Mucosa of descending colon (tissue), 3 donors: Measurements from ENCODE around the gene LEO1. TPM values are rescaled to one million over a fixed set of nuclear protein-coding genes. Genes with fewer than 3 reads are reported as not detected.
A peak's percentile ranks its signal among the peaks of the same experiment; 100 is the strongest.

ENCODE experiments used
- ATAC-seq: fragments of 200-7000 bp; cut with Tn5 transposase; one replicate; pipeline ENCODE4 v1.9.1; 2020; ENCODE audit warnings: mild to moderate bottlenecking, moderate library complexity
- DNase-seq, 3 donors: peaks; one replicate each; pipeline ENCODE4 v3.0.0-alpha.2; 2020
- H3K36me3 ChIP-seq: fragments of 200-600 bp; one replicate; pipeline ENCODE4 v1.8.0; 2021; ENCODE audit warnings: low read depth, mild to moderate bottlenecking
- H3K4me1 ChIP-seq: fragments of 200-600 bp; one replicate; pipeline ENCODE4 v1.8.0; 2021; ENCODE audit warnings: low read depth, mild to moderate bottlenecking
- H3K4me3 ChIP-seq: fragments of 200-600 bp; one replicate; pipeline ENCODE4 v1.8.0; 2021; ENCODE audit warnings: mild to moderate bottlenecking
- H3K9me3 ChIP-seq: fragments of 200-600 bp; one replicate; pipeline ENCODE4 v1.8.0; 2021; ENCODE audit warnings: mild to moderate bottlenecking
- CTCF ChIP-seq: fragments of 200-600 bp; IDR thresholded peaks from one replicate; pipeline ENCODE4 v1.8.0; 2022; ENCODE audit warnings: antibody characterized with exemption, mild to moderate bottlenecking
- intact Hi-C, 2 donors: fragments of 100-400 bp; cut with DNase I in 1 of 2; cut with micrococcal nuclease in 1 of 2; formaldehyde crosslinking; loops; one replicate each; pipeline versions ENCODE4 v1.11.0 to v1.11.1; 2022; cut with DNase I, micrococcal nuclease
- total RNA-seq, 3 donors: library from RNA; stranded (reverse); fragmentation: NEBNext Ultra II Directional in 2 of 3; extraction: Animal tissue kit (Norgen Biotek cat#: 25700) in 2 of 3; gene quantifications; one replicate each; pipeline versions ENCODE4 v1.2.1 to v1.2.4, GENCODE V29; 2021 to 2023
- donor health status: DM: no; HTN: no; CAD: no; lungs with moderate emphysema.
- donor health status: DM: no; HTN: no; CAD: no.
- donor health status: DM: no; HTN: yes; CAD: no.

Gene LEO1
- total RNA-seq, 3 donors from 2014 or later: 21.3 to 26.6 (median 26.3) TPM

- DNase-seq (no peak), ATAC-seq (no peak)
- Histone ChIP-seq H3K4me1 (no peaks in the 10 kb centered on the region), H3K9me3 (no peaks in the 10 kb centered on the region), H3K4me3 (no peak overlapping the region), H3K36me3 (no peaks in the 10 kb centered on the region)
- TF ChIP-seq CTCF: no peak
- intact Hi-C loops: loop anchor here in 1 of 2 donors (5.0 kb wide), 1 partner anchor 60 kb away; no protein-coding TSS in a partner anchor
These were observed 40.6 kb upstream of the LEO1 start for GRCh38 chr15:52012210-52012609.

- no peaks in the 10 kb centered on the region for H3K4me1 ChIP-seq
- intact Hi-C loops: loop anchor here in 1 of 2 donors (5.0 kb wide), 1 partner anchor 61 kb away; no protein-coding TSS in a partner anchor
- DNase-seq (no peak), ATAC-seq (no peak)
- no peak overlapping the region for H3K4me3 ChIP-seq
- no peak for TF ChIP-seq CTCF
- H3K36me3 ChIP-seq: no peaks in the 10 kb centered on the region
- no peaks in the 10 kb centered on the region for H3K9me3 ChIP-seq
These were observed 40.1 kb upstream of the LEO1 start for GRCh38 chr15:52011711-52012144.

GRCh38 chr15:52010633-52011595 lies 39.3 kb upstream of the LEO1 start:
- intact Hi-C loops: loop anchor here in 1 of 2 donors (5.0 kb wide), 1 partner anchor 61 kb away; no protein-coding TSS in a partner anchor
- H3K4me1 ChIP-seq: no peaks in the 10 kb centered on the region
- H3K9me3 ChIP-seq: no peaks in the 10 kb centered on the region
- ATAC-seq: no peak
- DNase-seq: no peak
- no peak overlapping the region for H3K4me3 ChIP-seq
- H3K36me3 ChIP-seq: no peaks in the 10 kb centered on the region
- no peak for TF ChIP-seq CTCF

GRCh38 chr15:52008698-52009434 lies 37.3 kb upstream of the LEO1 start:
- DNase-seq: no peak
- TF ChIP-seq CTCF: no peak

GRCh38 chr15:52008359-52008697 lies 36.8 kb upstream of the LEO1 start:
- peak; percentile 16 for ATAC-seq
- Histone ChIP-seq H3K36me3 (no peaks in the 10 kb centered on the region), H3K4me1 (no peaks in the 10 kb centered on the region), H3K9me3 (no peaks in the 10 kb centered on the region), H3K4me3 (no peak overlapping the region)
- DNase-seq: no peak
- intact Hi-C loops: no loop called here
- TF ChIP-seq CTCF: no peak

More at GRCh38 chr15:52008698-52009434, 37.3 kb upstream of the LEO1 start:
- no peaks in the 10 kb centered on the region for H3K36me3 ChIP-seq
- ATAC-seq: peak; percentile 72
- intact Hi-C loops: no loop called here
- no peaks in the 10 kb centered on the region for H3K9me3 ChIP-seq
- no peak overlapping the region for H3K4me3 ChIP-seq
- no peaks in the 10 kb centered on the region for H3K4me1 ChIP-seq
